Measurements from ENCODE around the gene TRIP4. TPM values are rescaled to one million over a fixed set of nuclear protein-coding genes. Genes with fewer than 3 reads are reported as not detected.

Gene TRIP4
- total and polyA plus RNA-seq, 2 donors from 2014 or later: 29.8 to 33.1 TPM

DNA sequence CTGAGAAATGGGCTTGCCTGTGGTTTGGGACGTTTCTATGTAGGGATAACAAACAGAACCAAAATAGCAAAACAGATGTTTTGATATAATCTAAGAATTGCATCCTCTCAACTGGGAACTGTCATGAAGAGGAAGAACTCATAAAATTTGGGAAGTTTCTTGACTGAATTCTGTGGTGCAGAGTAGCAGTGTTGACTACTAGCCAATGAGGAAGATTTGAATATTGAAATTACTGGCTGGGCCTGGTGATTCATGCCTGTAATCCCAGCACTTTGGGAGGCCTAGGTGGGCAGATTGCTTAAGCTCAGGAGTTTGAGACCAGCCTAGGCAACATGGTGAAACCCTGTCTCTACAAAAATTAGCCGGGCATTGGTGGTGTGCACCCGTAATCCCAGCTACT lies 114.9 kb downstream of the TRIP4 start:
- DNase-seq: no peak
- no peak overlapping the region for H3K9ac ChIP-seq (ENCODE audit: low read length in 3 of 3)
- FAIRE-seq: no peak

DNA sequence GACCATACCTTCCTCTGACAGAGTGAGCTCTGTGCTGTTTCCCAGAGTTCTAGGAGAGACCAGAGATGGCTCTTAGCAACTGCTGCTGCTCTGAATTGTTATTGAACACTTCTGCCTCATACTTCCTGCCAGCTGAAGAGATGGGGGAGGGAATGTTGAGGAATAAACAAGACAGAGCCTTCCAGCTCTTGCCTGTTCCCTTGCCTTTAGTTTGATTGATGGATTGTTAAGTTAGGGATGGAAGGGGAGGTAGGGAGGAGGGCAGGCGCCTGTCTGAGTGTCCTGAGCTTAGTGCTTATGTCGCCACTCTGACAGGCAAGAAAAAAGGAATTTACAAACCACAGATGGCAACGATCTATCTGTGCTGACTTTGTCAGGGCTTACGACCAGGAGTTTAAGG lies 115.6 kb downstream of the TRIP4 start:
- H3K27ac ChIP-seq (ENCODE audit: low read depth in 2 of 2, low read length in 2 of 2): no peak overlapping the region
- DNase-seq: peak in 4 of 5 donors; percentile 45 to 87 (median 70)
- TF ChIP-seq, protein P1, sequence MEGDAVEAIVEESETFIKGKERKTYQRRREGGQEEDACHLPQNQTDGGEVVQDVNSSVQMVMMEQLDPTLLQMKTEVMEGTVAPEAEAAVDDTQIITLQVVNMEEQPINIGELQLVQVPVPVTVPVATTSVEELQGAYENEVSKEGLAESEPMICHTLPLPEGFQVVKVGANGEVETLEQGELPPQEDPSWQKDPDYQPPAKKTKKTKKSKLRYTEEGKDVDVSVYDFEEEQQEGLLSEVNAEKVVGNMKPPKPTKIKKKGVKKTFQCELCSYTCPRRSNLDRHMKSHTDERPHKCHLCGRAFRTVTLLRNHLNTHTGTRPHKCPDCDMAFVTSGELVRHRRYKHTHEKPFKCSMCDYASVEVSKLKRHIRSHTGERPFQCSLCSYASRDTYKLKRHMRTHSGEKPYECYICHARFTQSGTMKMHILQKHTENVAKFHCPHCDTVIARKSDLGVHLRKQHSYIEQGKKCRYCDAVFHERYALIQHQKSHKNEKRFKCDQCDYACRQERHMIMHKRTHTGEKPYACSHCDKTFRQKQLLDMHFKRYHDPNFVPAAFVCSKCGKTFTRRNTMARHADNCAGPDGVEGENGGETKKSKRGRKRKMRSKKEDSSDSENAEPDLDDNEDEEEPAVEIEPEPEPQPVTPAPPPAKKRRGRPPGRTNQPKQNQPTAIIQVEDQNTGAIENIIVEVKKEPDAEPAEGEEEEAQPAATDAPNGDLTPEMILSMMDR (IDR thresholded peaks at IDR 0.05; ENCODE audit: borderline replicate concordance, extremely low read depth, insufficient read depth): no peak
- no peak for FAIRE-seq
- intact Hi-C loops (cut with DNase I): no loop called here
- no peaks in the 10 kb centered on the region for H3K27me3 ChIP-seq (ENCODE audit: control insufficient read depth, insufficient read depth, low read length)
- H3K9me3 ChIP-seq (ENCODE audit: control insufficient read depth in 2 of 3, insufficient read depth in 1 of 3, low read length in 3 of 3): no peaks in the 10 kb centered on the region
- peaks cover 3 to 5% (median 5%) of the 10 kb centered on the region in 3 donors for H3K36me3 ChIP-seq (ENCODE audit: control insufficient read depth in 2 of 3, insufficient read depth in 3 of 3, low read length in 3 of 3)
- H3K4me1 ChIP-seq (ENCODE audit: control insufficient read depth in 2 of 3, insufficient read depth in 2 of 3, low read depth in 1 of 3, low read length in 3 of 3): peaks cover 7 to 15% (median 9%) of the 10 kb centered on the region in 3 donors
- no peak overlapping the region for H3K9ac ChIP-seq (ENCODE audit: low read length in 3 of 3)
- no peak overlapping the region for H3K4me3 ChIP-seq (ENCODE audit: low read length in 3 of 3)

More for the DNA sequence above, 114.9 kb downstream of the TRIP4 start:
- Histone ChIP-seq H3K9me3 (ENCODE audit: control insufficient read depth in 2 of 3, insufficient read depth in 1 of 3, low read length in 3 of 3) (no peaks in the 10 kb centered on the region), H3K36me3 (ENCODE audit: control insufficient read depth in 2 of 3, insufficient read depth in 3 of 3, low read length in 3 of 3) (peaks cover 3 to 5% (median 5%) of the 10 kb centered on the region in 3 donors), H3K4me3 (ENCODE audit: low read length in 3 of 3) (no peak overlapping the region), H3K27ac (ENCODE audit: low read depth in 2 of 2, low read length in 2 of 2) (no peak overlapping the region), H3K4me1 (ENCODE audit: control insufficient read depth in 2 of 3, insufficient read depth in 2 of 3, low read depth in 1 of 3, low read length in 3 of 3) (peaks cover 7 to 9% (median 9%) of the 10 kb centered on the region in 3 donors), H3K27me3 (ENCODE audit: control insufficient read depth, insufficient read depth, low read length) (no peaks in the 10 kb centered on the region)
- TF ChIP-seq, protein P1 (IDR thresholded peaks at IDR 0.05; ENCODE audit: borderline replicate concordance, extremely low read depth, insufficient read depth): no peak
- intact Hi-C loops (cut with DNase I): no loop called here

DNA sequence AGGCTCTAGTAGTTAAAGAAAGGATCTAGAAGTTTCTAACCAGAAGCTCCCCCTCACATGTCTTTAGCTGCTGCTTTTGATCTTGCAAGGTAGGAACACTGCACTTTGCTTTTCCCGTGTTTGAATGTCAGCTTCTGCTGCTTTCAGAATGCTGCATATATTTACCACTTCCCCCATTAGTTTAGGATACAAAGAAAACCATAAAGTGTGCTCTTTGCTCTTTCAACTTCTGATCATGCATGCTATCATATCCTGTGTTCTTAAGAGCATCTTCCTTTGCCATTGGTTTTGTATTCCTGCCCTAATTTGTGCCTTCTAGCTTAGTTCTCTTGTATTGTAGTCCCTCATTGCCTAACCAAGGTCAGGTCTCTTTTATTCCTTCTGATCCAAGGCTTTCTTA lies 116.0 kb downstream of the TRIP4 start:
- FAIRE-seq (no peak), DNase-seq (no peak)
- no peak overlapping the region for H3K9ac ChIP-seq (ENCODE audit: low read length in 3 of 3)
- H3K4me1 ChIP-seq (ENCODE audit: control insufficient read depth in 2 of 3, insufficient read depth in 2 of 3, low read depth in 1 of 3, low read length in 3 of 3): peaks cover 7 to 19% (median 9%) of the 10 kb centered on the region in 3 donors
- TF ChIP-seq, protein P1 (IDR thresholded peaks at IDR 0.05; ENCODE audit: borderline replicate concordance, extremely low read depth, insufficient read depth): no peak
- no peaks in the 10 kb centered on the region for H3K27me3 ChIP-seq (ENCODE audit: control insufficient read depth, insufficient read depth, low read length)
- H3K36me3 ChIP-seq (ENCODE audit: control insufficient read depth in 2 of 3, insufficient read depth in 3 of 3, low read length in 3 of 3): peaks cover 3 to 5% (median 5%) of the 10 kb centered on the region in 3 donors
- H3K27ac ChIP-seq (ENCODE audit: low read depth in 2 of 2, low read length in 2 of 2): no peak overlapping the region
- H3K9me3 ChIP-seq (ENCODE audit: control insufficient read depth in 2 of 3, insufficient read depth in 1 of 3, low read length in 3 of 3): no peaks in the 10 kb centered on the region
- intact Hi-C loops (cut with DNase I): no loop called here
- no peak overlapping the region for H3K4me3 ChIP-seq (ENCODE audit: low read length in 3 of 3)

Other genes starting within 250 kb of the TRIP4 start
- gene SNX22, start 236.1 kb upstream of the TRIP4 start, total RNA-seq: 4.6 TPM
- 1.1 TPM for gene SNX22, start 236.1 kb upstream of the TRIP4 start, polyA plus RNA-seq (ENCODE audit: insufficient read depth, low read depth, low replicate concordance)
- 484 TPM for gene PPIB, start 224.8 kb upstream of the TRIP4 start, total RNA-seq
- 705 TPM for gene PPIB, start 224.8 kb upstream of the TRIP4 start, polyA plus RNA-seq (ENCODE audit: insufficient read depth, low read depth, low replicate concordance)
- 25.8 TPM for gene CSNK1G1, start 31.7 kb upstream of the TRIP4 start, total RNA-seq
- gene CSNK1G1, start 31.7 kb upstream of the TRIP4 start, polyA plus RNA-seq (ENCODE audit: insufficient read depth, low read depth, low replicate concordance): 5.0 TPM
- gene PCLAF, start 6.4 kb upstream of the TRIP4 start, total RNA-seq: 1.5 TPM
- 1.3 TPM for gene PCLAF, start 6.4 kb upstream of the TRIP4 start, polyA plus RNA-seq (ENCODE audit: insufficient read depth, low read depth, low replicate concordance)
- 37.2 TPM for gene ZNF609, start 72.7 kb downstream of the TRIP4 start, total RNA-seq
- 3.1 TPM for gene ZNF609, start 72.7 kb downstream of the TRIP4 start, polyA plus RNA-seq (ENCODE audit: insufficient read depth, low read depth, low replicate concordance)